ENCODE results near the gene SOCS7. TPM values are rescaled to one million over a fixed set of nuclear protein-coding genes. Genes with fewer than 3 reads are reported as not detected.
"Not testable (repeated sequence)": the region's sequence is repeated elsewhere in the genome, so short reads cannot be mapped to it uniquely, and the experiment has no call there.

SOCS7 gene
- total RNA-seq, 2 experiments from 2014 or later, result 18.1 to 21.7 TPM

GRCh38 chr17:38428112-38428642 is 76.5 kb downstream of the SOCS7 start, which contains the start of gene ARHGAP23:
ARHGAP23 (plus strand) TSS chr17:38428464; CDS start chr17:38428486, 22 bp downstream.
- no peak within 1 kb of the TSS for H3K27ac Mint-ChIP-seq
- POLR2A ChIA-PET, result no interaction called here
- H3K9me3 Mint-ChIP-seq, result no peaks in the 10 kb centered on the region
- H3K4me3 Mint-ChIP-seq, result peak within 1 kb of the TSS; percentile 24
- no peaks in the 10 kb centered on the region for H3K36me3 Mint-ChIP-seq
- peaks cover 4% of the 10 kb centered on the region for H3K4me1 Mint-ChIP-seq (ENCODE audit: low read depth)
- intact Hi-C loops (cut with micrococcal nuclease), result no loop called here
- H3K27me3 Mint-ChIP-seq, result peaks cover 22% of the 10 kb centered on the region
- CTCF ChIA-PET, result interaction anchor here (1.1 kb wide), 1 partner anchor 79 kb away, joined by 7 read pairs; no protein-coding TSS in a partner anchor
- peak; percentile 44 for DNase-seq

GRCh38 chr17:38428643-38429371 is 77.2 kb downstream of the SOCS7 start:
- Mint-ChIP-seq H3K27me3 (peaks cover 20% of the 10 kb centered on the region), H3K9me3 (no peaks in the 10 kb centered on the region), H3K4me1 (ENCODE audit: low read depth) (peaks cover 4% of the 10 kb centered on the region), H3K36me3 (no peaks in the 10 kb centered on the region), H3K27ac (no peak overlapping the region), H3K4me3 (peak overlapping the region; percentile 16)
- intact Hi-C loops (cut with micrococcal nuclease), result no loop called here
- peak; percentile 51 for DNase-seq
- POLR2A ChIA-PET, result no interaction called here
- CTCF ChIA-PET, result interaction anchor here (1.0 to 1.1 kb wide), 2 partner anchors 80 kb away, joined by 4 to 7 read pairs; no protein-coding TSS in a partner anchor

- H3K4me3 Mint-ChIP-seq, result peak overlapping the region; percentile 7
- H3K4me1 Mint-ChIP-seq (ENCODE audit: low read depth), result peaks cover 4% of the 10 kb centered on the region
- peaks cover 15% of the 10 kb centered on the region for H3K27me3 Mint-ChIP-seq
- H3K9me3 Mint-ChIP-seq, result no peaks in the 10 kb centered on the region
- ChIA-PET POLR2A (no interaction called here), CTCF (interaction anchor here (1.0 kb wide), 1 partner anchor 80 kb away, joined by 4 read pairs; no protein-coding TSS in a partner anchor)
- H3K36me3 Mint-ChIP-seq, result no peaks in the 10 kb centered on the region
- no peak for DNase-seq
- H3K27ac Mint-ChIP-seq, result no peak overlapping the region
- intact Hi-C loops (cut with micrococcal nuclease), result no loop called here
These were observed 77.9 kb downstream of the SOCS7 start for GRCh38 chr17:38429476-38430100.

- H3K27ac Mint-ChIP-seq, result no peak overlapping the region
- POLR2A ChIA-PET, result no interaction called here
These were observed 78.7 kb downstream of the SOCS7 start for GRCh38 chr17:38430316-38430715.

GRCh38 chr17:38430822-38431221 is 79.2 kb downstream of the SOCS7 start:
- no peak for DNase-seq
- Mint-ChIP-seq H3K4me1 (ENCODE audit: low read depth) (peaks cover 4% of the 10 kb centered on the region), H3K9me3 (no peaks in the 10 kb centered on the region), H3K36me3 (no peaks in the 10 kb centered on the region), H3K27me3 (peaks cover 6% of the 10 kb centered on the region), H3K4me3 (no peak overlapping the region), H3K27ac (no peak overlapping the region)
- ChIA-PET CTCF (interaction anchor here (1.3 kb wide), 1 partner anchor 13 kb away, joined by 3 read pairs; no protein-coding TSS in a partner anchor), POLR2A (no interaction called here)
- intact Hi-C loops (cut with micrococcal nuclease), result no loop called here

More at GRCh38 chr17:38430316-38430715, 78.7 kb downstream of the SOCS7 start:
- Mint-ChIP-seq H3K4me3 (no peak overlapping the region), H3K9me3 (no peaks in the 10 kb centered on the region), H3K36me3 (no peaks in the 10 kb centered on the region), H3K4me1 (ENCODE audit: low read depth) (peaks cover 4% of the 10 kb centered on the region), H3K27me3 (peaks cover 8% of the 10 kb centered on the region)
- CTCF ChIA-PET, result interaction anchor here (1.0 kb wide), 1 partner anchor 81 kb away, joined by 4 read pairs; no protein-coding TSS in a partner anchor
- intact Hi-C loops (cut with micrococcal nuclease), result no loop called here
- no peak for DNase-seq

- Mint-ChIP-seq H3K9me3 (no peaks in the 10 kb centered on the region), H3K27me3 (peaks cover 6% of the 10 kb centered on the region), H3K4me3 (no peak overlapping the region), H3K36me3 (no peaks in the 10 kb centered on the region), H3K27ac (no peak overlapping the region), H3K4me1 (ENCODE audit: low read depth) (peaks cover 4% of the 10 kb centered on the region)
- intact Hi-C loops (cut with micrococcal nuclease), result no loop called here
- DNase-seq, result no peak
- ChIA-PET CTCF (interaction anchor here (1.3 to 1.7 kb wide), 2 partner anchors 12 to 17 kb away, joined by 3 to 7 read pairs; no protein-coding TSS in a partner anchor), POLR2A (no interaction called here)
These were observed 79.9 kb downstream of the SOCS7 start for GRCh38 chr17:38431346-38432145.

- POLR2A ChIA-PET, result no interaction called here
- H3K4me1 Mint-ChIP-seq (ENCODE audit: low read depth), result no peaks in the 10 kb centered on the region
- no peaks in the 10 kb centered on the region for H3K36me3 Mint-ChIP-seq
- no peak overlapping the region for H3K4me3 Mint-ChIP-seq
- intact Hi-C loops (cut with micrococcal nuclease), result no loop called here
- H3K27ac Mint-ChIP-seq, result no peak overlapping the region
- H3K9me3 Mint-ChIP-seq, result no peaks in the 10 kb centered on the region
- DNase-seq, result no peak
- CTCF ChIA-PET, result no interaction called here
- peaks cover 3% of the 10 kb centered on the region for H3K27me3 Mint-ChIP-seq
These were observed 82.6 kb downstream of the SOCS7 start for GRCh38 chr17:38434178-38434665.

- H3K9me3 Mint-ChIP-seq, result no peaks in the 10 kb centered on the region
- CTCF ChIA-PET, result interaction anchor here (1.1 kb wide), 1 partner anchor 12 kb away, joined by 3 read pairs; no protein-coding TSS in a partner anchor
- H3K27me3 Mint-ChIP-seq, result peaks cover 1% of the 10 kb centered on the region
- no peak for DNase-seq
- no peaks in the 10 kb centered on the region for H3K4me1 Mint-ChIP-seq (ENCODE audit: low read depth)
- intact Hi-C loops (cut with micrococcal nuclease), result no loop called here
- POLR2A ChIA-PET, result no interaction called here
- H3K36me3 Mint-ChIP-seq, result no peaks in the 10 kb centered on the region
- no peak overlapping the region for H3K27ac Mint-ChIP-seq
- H3K4me3 Mint-ChIP-seq, result no peak overlapping the region
These were observed 84.2 kb downstream of the SOCS7 start for GRCh38 chr17:38435795-38436194.

- no peaks in the 10 kb centered on the region for H3K9me3 Mint-ChIP-seq
- POLR2A ChIA-PET, result interaction anchor here (0.7 kb wide), 1 partner anchor 1026 kb away, joined by 3 read pairs; no protein-coding TSS in a partner anchor
- H3K4me3 Mint-ChIP-seq, result no peak overlapping the region
- peaks cover 2% of the 10 kb centered on the region for H3K27me3 Mint-ChIP-seq
- intact Hi-C loops (cut with micrococcal nuclease), result no loop called here
- DNase-seq, result no peak
- H3K36me3 Mint-ChIP-seq, result no peaks in the 10 kb centered on the region
- no peaks in the 10 kb centered on the region for H3K4me1 Mint-ChIP-seq (ENCODE audit: low read depth)
- H3K27ac Mint-ChIP-seq, result no peak overlapping the region
- CTCF ChIA-PET, result no interaction called here
These were observed 84.7 kb downstream of the SOCS7 start for GRCh38 chr17:38436386-38436785.

GRCh38 chr17:38437313-38437712 is 85.7 kb downstream of the SOCS7 start:
- DNase-seq; H3K4me3 Mint-ChIP-seq; H3K9me3 Mint-ChIP-seq; intact Hi-C loops (cut with micrococcal nuclease); H3K36me3 Mint-ChIP-seq; H3K27me3 Mint-ChIP-seq; H3K27ac Mint-ChIP-seq; H3K4me1 Mint-ChIP-seq (ENCODE audit: low read depth): not testable (repeated sequence)
- ChIA-PET POLR2A (interaction anchor here (0.7 kb wide), 1 partner anchor 1025 kb away, joined by 3 read pairs; no protein-coding TSS in a partner anchor), CTCF (interaction anchor here (1.3 kb wide), 1 partner anchor 121 kb away, joined by 3 read pairs; no protein-coding TSS in a partner anchor)

GRCh38 chr17:38439436-38439835 is 87.8 kb downstream of the SOCS7 start:
- Mint-ChIP-seq H3K27ac (no peak overlapping the region), H3K4me1 (ENCODE audit: low read depth) (peaks cover 5% of the 10 kb centered on the region), H3K4me3 (no peak overlapping the region), H3K27me3 (peaks cover 10% of the 10 kb centered on the region), H3K36me3 (no peaks in the 10 kb centered on the region), H3K9me3 (no peaks in the 10 kb centered on the region)
- ChIA-PET CTCF (no interaction called here), POLR2A (no interaction called here)
- no peak for DNase-seq
- intact Hi-C loops (cut with micrococcal nuclease), result no loop called here
